Rectal smooth muscle tissue (tissue), 1 donor: ENCODE measurements around the gene HS6ST3.

Experiments used
- H3K27ac ChIP-seq: one replicate; pipeline ENCODE4 v1.7.0; 2013; ENCODE audit warnings: low read depth, low read length, inconsistent platforms
- H3K27me3 ChIP-seq: one replicate; pipeline ENCODE4 v1.7.0; 2013; ENCODE audit warnings: low read length; ENCODE audit not compliant: control insufficient read depth, insufficient read depth
- H3K36me3 ChIP-seq: one replicate; pipeline ENCODE4 v1.7.0; 2013; ENCODE audit warnings: low read length; ENCODE audit not compliant: control insufficient read depth, insufficient read depth
- H3K4me1 ChIP-seq: one replicate; pipeline ENCODE4 v1.7.0; 2013; ENCODE audit warnings: low read length; ENCODE audit not compliant: control insufficient read depth, insufficient read depth
- H3K4me3 ChIP-seq: one replicate; pipeline ENCODE4 v1.7.0; 2013; ENCODE audit warnings: low read length
- H3K9ac ChIP-seq: one replicate; pipeline ENCODE4 v1.7.0; 2013; ENCODE audit warnings: low read length

Gene HS6ST3

DNA sequence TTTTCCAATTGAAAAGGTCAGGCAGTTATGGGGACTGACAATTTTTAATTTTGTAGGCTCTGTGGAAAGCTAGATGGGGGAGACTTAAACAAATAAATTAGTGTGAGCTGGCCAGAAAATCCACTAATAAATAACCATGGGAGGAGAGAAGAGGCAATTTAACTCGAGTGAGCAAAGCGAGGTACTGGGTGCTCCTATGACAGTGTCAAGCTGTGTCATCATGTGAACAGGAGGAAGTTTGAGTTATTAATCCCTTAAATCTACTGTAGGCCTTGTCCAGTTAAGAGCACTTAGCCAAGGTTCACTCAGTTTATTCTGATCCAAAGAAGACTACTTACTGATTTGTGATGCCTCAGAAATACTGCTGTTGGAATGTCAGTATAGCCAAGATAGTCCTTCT is 781.6 kb downstream of the HS6ST3 start:
- H3K27ac ChIP-seq, result no peak overlapping the region
- no peaks in the 10 kb centered on the region for H3K4me1 ChIP-seq
- no peaks in the 10 kb centered on the region for H3K36me3 ChIP-seq
- no peak overlapping the region for H3K4me3 ChIP-seq
- no peak overlapping the region for H3K9ac ChIP-seq
- H3K27me3 ChIP-seq, result no peaks in the 10 kb centered on the region

DNA sequence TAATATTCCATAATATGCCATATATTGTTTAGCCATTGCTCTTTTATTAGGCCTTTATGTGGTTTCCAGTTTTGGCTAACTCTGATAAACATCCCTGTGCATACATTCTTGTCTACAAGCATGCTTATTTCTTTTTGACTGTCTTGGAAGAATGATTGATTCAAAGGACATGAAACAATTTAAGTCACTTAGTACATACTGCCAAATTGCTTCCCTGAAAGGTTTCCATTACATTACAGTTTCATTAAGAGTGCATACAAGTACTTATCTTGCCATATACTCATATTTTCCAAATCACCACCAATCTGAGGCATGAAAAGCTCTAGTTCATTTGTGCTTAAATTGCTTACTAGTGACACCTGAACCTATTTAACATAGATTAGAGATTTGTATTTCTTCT is 790.5 kb downstream of the HS6ST3 start:
- Histone ChIP-seq H3K4me3 (no peak overlapping the region), H3K27me3 (no peaks in the 10 kb centered on the region), H3K27ac (no peak overlapping the region), H3K9ac (no peak overlapping the region), H3K4me1 (no peaks in the 10 kb centered on the region), H3K36me3 (no peaks in the 10 kb centered on the region)
